Cardiac muscle cell (in vitro differentiated cells and primary cell): ENCODE measurements around the gene HPGDS. TPM values are rescaled to one million over a fixed set of nuclear protein-coding genes. Genes with fewer than 3 reads are reported as not detected.

ENCODE experiments used
- DNase-seq, 2 donors: peaks; one replicate each; pipeline versions ENCODE4 v3.0.0 to v3.0.0-alpha.2; 2010 to 2017; ENCODE audit warnings: low read depth in 1 of 2, low spot score in 1 of 2
- H3K27ac ChIP-seq: fragments of 200-600 bp; sonication (generic); 2 replicates; pipeline ENCODE4 v1.5.1; 2016
- H3K27me3 ChIP-seq: fragments of 200-600 bp; sonication (generic); 2 replicates; pipeline ENCODE4 v1.6.0; 2016; ENCODE audit warnings: control low read depth
- H3K36me3 ChIP-seq: fragments of 200-600 bp; sonication (generic); 2 replicates; pipeline ENCODE4 v1.5.1; 2016; ENCODE audit warnings: control low read depth
- H3K4me1 ChIP-seq: fragments of 200-600 bp; sonication (generic); 2 replicates; pipeline ENCODE4 v1.8.1; 2017; ENCODE audit warnings: low read depth, mild to moderate bottlenecking, mixed run types
- H3K4me3 ChIP-seq: fragments of 200-600 bp; sonication (generic); 2 replicates; pipeline ENCODE4 v1.5.1; 2016; ENCODE audit warnings: mild to moderate bottlenecking
- H3K9me3 ChIP-seq: fragments of 200-600 bp; sonication (generic); 2 replicates; pipeline ENCODE4 v1.5.1; 2017; ENCODE audit warnings: low read depth, mild to moderate bottlenecking, control low read depth
- CTCF ChIP-seq: IDR thresholded peaks from 2 replicates; pipeline ENCODE4 v1.5.1; 2012; ENCODE audit warnings: low read depth, mild to moderate bottlenecking, low read length
- polyA plus RNA-seq: library from polyadenylated mRNA; unstranded; fragments of >200 nt; fragmentation: Nextera tagmentation; extraction: Ambion mirVana; gene quantifications from 2 replicates; pipeline ENCODE4 v1.2.1, GENCODE V29; 2016
- total RNA-seq: library from RNA; depleted of rRNA; stranded (reverse); fragments of >200 nt; gene quantifications from 2 replicates; pipeline ENCODE4 v1.2.3, GENCODE V29; 2016

HPGDS gene
- total and polyA plus RNA-seq, 2 experiments from 2014 or later: not detected

DNA sequence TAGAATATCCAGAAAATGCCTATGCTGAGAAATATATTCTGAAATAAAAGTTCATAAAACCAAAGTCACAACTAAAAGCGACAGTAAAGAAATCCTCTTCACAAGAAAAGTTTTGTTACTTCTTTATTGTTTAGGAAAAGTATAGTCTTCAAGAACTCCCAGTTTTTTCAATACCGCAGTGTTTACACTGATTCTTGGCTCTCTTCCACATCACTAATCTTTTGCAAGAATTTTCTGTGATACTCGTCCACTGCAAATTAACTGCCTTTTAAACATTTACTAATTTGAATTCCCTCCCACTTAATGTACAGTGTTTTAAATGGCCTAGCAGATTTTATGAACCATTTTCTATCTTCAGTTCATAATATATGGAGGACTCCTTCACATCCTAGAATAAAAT, 65.1 kb downstream of the HPGDS start:
- Histone ChIP-seq H3K27me3 (no peaks in the 10 kb centered on the region), H3K36me3 (peaks cover 86% of the 10 kb centered on the region), H3K27ac (no peak overlapping the region), H3K4me3 (no peak overlapping the region), H3K4me1 (no peaks in the 10 kb centered on the region), H3K9me3 (no peaks in the 10 kb centered on the region)
- no peak for TF ChIP-seq CTCF
- peak in 1 of 2 donors; percentile 17 for DNase-seq

DNA sequence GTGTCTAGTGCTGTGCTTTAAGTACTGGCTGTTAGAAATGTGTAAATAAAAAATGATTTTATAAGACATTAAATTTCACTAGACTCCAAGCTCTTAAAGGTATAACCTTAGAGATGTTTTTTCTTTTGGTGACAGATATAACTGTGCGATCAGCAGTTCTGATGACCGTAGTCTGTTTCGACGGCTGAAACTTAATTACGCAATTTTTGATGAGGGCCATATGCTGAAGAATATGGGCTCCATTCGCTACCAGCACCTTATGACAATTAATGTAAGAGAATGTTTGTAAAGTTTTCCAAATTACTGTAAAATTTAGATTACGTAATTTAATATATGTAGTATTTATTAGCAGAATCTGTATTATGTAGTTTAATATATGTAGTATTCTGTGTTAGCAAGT, 66.4 kb downstream of the HPGDS start:
- H3K4me3 ChIP-seq: no peak overlapping the region
- no peak for DNase-seq
- no peaks in the 10 kb centered on the region for H3K4me1 ChIP-seq
- no peak for TF ChIP-seq CTCF
- peaks cover 79% of the 10 kb centered on the region for H3K36me3 ChIP-seq
- no peak overlapping the region for H3K27ac ChIP-seq
- H3K27me3 ChIP-seq: no peaks in the 10 kb centered on the region
- H3K9me3 ChIP-seq: no peaks in the 10 kb centered on the region

GRCh38 chr4:94274912-94275311, 67.7 kb downstream of the HPGDS start:
- H3K9me3 ChIP-seq: no peaks in the 10 kb centered on the region
- no peak overlapping the region for H3K4me3 ChIP-seq
- no peaks in the 10 kb centered on the region for H3K27me3 ChIP-seq
- no peak for DNase-seq
- no peak overlapping the region for H3K27ac ChIP-seq
- H3K4me1 ChIP-seq: no peaks in the 10 kb centered on the region
- TF ChIP-seq CTCF: no peak
- H3K36me3 ChIP-seq: peaks cover 72% of the 10 kb centered on the region

DNA sequence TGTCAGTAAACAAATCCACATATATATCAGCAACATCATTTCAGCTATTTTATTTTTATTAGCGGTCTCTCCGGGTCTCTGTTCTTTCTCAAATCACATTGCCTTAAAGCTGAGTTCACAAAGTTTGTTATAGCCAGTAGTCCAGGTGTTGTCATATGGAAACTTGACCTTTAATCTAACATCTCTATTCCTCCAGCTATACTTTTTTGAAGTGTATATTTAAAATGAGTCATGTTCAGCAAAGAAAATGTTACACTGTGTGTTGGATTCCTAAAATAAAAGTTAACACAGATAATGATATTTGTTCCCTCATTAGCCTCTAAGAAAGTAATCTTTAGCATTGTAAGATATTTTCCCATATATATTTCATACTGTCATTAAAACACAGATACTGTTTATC, 71.4 kb downstream of the HPGDS start:
- Histone ChIP-seq H3K4me3 (no peak overlapping the region), H3K27me3 (no peaks in the 10 kb centered on the region), H3K36me3 (peaks cover 49% of the 10 kb centered on the region), H3K4me1 (no peaks in the 10 kb centered on the region), H3K9me3 (no peaks in the 10 kb centered on the region), H3K27ac (no peak overlapping the region)
- no peak for DNase-seq
- TF ChIP-seq CTCF: no peak

GRCh38 chr4:94267037-94267436, 75.6 kb downstream of the HPGDS start:
- H3K36me3 ChIP-seq: peaks cover 38% of the 10 kb centered on the region
- no peak for TF ChIP-seq CTCF
- no peak overlapping the region for H3K27ac ChIP-seq
- H3K9me3 ChIP-seq: no peaks in the 10 kb centered on the region
- no peaks in the 10 kb centered on the region for H3K27me3 ChIP-seq
- no peaks in the 10 kb centered on the region for H3K4me1 ChIP-seq
- H3K4me3 ChIP-seq: no peak overlapping the region
- no peak for DNase-seq
